Activated CD4-positive, alpha-beta memory T cell treated with anti-CD3 and anti-CD28 coated beads, Interleukin-2, amount 10 ng/mL, durations not matched to agents 7 days and 5 days (primary cell): Measurements from ENCODE around the gene ZNF74. TPM values are rescaled to one million over a fixed set of nuclear protein-coding genes. Genes with fewer than 3 reads are reported as not detected.
A peak's percentile ranks its signal among the peaks of the same experiment; 100 is the strongest.

ENCODE experiments used
- CTCF ChIA-PET: fragments of 350-600 bp; sonication (Branson Sonifier 250); formaldehyde crosslinking; loops from one replicate; lab custom pipeline; 2021; ENCODE audit warnings: antibody characterized with exemption, inconsistent platforms; lab: Charles Lee
- POLR2A ChIA-PET: fragments of 350-600 bp; sonication (Branson Sonifier 250); formaldehyde crosslinking; loops from one replicate; lab custom pipeline; 2021; ENCODE audit warnings: antibody characterized with exemption; lab: Charles Lee
- DNase-seq: peaks from one replicate; pipeline ENCODE4 v3.0.0-alpha.2; 2020
- H3K27ac Mint-ChIP-seq: one replicate; pipeline ENCODE4 v1.8.0; 2021; ENCODE audit warnings: mild to moderate bottlenecking, mixed read lengths
- H3K27me3 Mint-ChIP-seq: one replicate; pipeline ENCODE4 v1.8.0; 2021; ENCODE audit warnings: mixed read lengths
- H3K36me3 Mint-ChIP-seq: one replicate; pipeline ENCODE4 v1.8.0; 2021; ENCODE audit warnings: low read depth, mixed read lengths
- H3K4me1 Mint-ChIP-seq: one replicate; pipeline ENCODE4 v1.8.0; 2021; ENCODE audit warnings: mixed read lengths
- H3K4me3 Mint-ChIP-seq: one replicate; pipeline ENCODE4 v1.8.0; 2021; ENCODE audit warnings: mild to moderate bottlenecking, mixed read lengths
- H3K9me3 Mint-ChIP-seq: one replicate; pipeline ENCODE4 v1.8.0; 2021; ENCODE audit warnings: mixed read lengths
- total RNA-seq, 2 experiments: library from RNA; stranded (reverse); gene quantifications; one replicate each; pipeline ENCODE4 v1.2.3, GENCODE V29; 2021

ZNF74 gene
- total RNA-seq, 2 experiments from 2014 or later = 6.1 to 6.2 TPM

DNA sequence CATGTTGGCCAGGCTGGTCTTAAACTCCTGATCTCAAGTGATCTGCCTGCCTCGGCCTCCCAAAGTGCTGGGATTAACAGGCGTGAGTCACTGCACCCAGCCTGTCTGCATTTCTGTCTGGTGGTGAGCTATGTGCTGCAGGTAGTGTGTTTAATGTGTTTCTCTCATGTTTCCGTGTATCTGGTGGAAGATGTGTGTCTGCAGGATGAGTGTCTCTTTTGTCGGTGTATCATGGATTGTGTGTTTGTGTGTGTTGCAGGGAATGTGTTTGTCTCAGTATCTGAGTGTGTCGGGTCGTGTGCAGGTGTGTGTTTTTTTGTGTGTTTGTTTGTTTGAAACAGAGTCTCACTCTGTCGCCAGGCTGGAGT, 27.5 kb downstream of the ZNF74 start:
- Mint-ChIP-seq H3K4me3 (no peak overlapping the region), H3K36me3 (no peaks in the 10 kb centered on the region), H3K27ac (no peak overlapping the region), H3K4me1 (peaks cover 9% of the 10 kb centered on the region), H3K9me3 (no peaks in the 10 kb centered on the region), H3K27me3 (peaks cover 15% of the 10 kb centered on the region)
- DNase-seq = no peak
- POLR2A ChIA-PET = no interaction called here
- CTCF ChIA-PET = no interaction called here

DNA sequence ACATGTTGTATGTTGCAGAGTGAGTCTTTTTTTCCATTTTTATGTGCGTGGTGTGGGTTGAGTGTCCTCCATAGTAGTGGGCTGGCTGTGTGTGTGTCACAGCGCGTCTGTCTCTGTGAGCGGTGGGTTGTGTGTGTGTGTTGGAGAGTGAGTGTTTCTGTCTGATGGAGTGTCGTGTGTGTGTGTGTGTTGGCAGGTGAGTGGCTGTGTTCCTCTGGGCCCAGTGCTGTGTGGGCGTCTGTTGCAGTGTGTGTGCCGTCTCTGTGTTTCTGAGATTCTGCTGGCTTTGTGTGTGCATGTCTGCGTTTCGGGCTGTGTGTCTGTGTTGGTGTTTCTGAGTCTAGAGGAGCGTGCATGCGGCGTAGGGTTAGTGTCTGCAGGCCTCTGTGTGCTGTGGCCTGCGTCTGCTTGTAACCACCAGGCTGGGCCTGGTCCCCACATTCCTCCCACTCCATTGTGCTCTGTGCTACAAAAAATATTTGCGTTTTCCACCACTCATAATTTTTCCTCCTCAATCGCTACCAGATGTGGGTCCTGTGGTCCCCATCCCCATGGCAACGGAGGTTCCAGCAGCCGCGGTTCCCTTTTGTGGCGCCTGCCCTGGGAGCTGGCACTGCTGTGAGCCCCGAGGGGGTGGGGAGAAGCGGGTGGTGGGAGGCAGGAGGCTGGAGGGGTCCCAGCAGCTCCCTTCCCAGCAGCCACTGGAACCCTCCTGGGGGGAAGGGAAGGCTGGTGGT, 28.5 kb downstream of the ZNF74 start:
- H3K27ac Mint-ChIP-seq = no peak overlapping the region
- DNase-seq = no peak
- H3K4me1 Mint-ChIP-seq = peaks cover 9% of the 10 kb centered on the region
- H3K4me3 Mint-ChIP-seq = no peak overlapping the region
- CTCF ChIA-PET = no interaction called here
- peaks cover 22% of the 10 kb centered on the region for H3K27me3 Mint-ChIP-seq
- no peaks in the 10 kb centered on the region for H3K36me3 Mint-ChIP-seq
- POLR2A ChIA-PET = no interaction called here
- no peaks in the 10 kb centered on the region for H3K9me3 Mint-ChIP-seq

DNA sequence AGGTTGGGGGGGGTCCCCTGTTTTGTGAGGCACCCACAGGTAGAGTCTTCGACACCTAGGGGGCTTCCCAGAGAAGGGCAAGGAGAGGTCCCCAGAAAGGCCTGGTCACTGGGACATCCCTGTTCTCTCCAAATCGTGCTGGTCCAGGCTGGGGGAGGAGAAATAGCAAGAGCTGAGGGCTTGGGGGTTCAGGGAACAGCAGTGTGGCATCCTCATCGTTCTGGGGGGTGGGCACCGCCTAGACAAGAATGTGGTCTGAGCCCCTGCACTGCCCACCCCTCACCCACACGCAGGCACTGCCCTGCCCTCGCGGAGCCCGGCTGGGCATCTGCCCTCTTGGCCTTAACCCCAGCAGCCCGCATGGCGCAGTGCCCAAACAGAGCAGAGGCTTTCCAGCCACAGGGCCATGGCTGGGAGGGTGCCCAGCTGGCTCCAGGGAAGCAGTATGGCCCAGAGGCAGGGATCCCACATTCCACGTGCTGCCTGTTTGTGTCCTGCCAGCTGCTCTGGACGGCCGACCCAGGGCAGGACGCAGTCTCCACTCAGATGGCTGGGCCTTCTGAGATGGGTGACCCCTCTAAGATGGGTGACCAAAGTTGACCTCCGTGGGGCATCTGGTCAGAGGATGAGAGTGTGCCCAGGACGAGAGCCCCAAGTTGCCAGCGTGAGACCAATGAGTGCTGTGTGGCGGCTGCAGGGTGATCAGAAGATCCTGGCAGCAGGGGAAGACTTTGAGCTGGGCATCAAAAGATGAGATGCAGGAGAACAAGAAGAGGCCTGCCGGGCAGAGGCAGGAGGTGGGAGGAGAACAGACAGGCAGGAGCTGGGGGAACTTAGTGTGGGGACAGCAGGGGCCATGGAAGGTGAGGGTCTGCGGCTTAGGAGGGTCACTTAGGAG, 29.3 kb downstream of the ZNF74 start:
- ChIA-PET CTCF (no interaction called here), POLR2A (no interaction called here)
- no peak overlapping the region for H3K4me3 Mint-ChIP-seq
- H3K36me3 Mint-ChIP-seq = no peaks in the 10 kb centered on the region
- peaks cover 8% of the 10 kb centered on the region for H3K4me1 Mint-ChIP-seq
- peaks cover 27% of the 10 kb centered on the region for H3K27me3 Mint-ChIP-seq
- no peak overlapping the region for H3K27ac Mint-ChIP-seq
- DNase-seq = no peak
- H3K9me3 Mint-ChIP-seq = no peaks in the 10 kb centered on the region

DNA sequence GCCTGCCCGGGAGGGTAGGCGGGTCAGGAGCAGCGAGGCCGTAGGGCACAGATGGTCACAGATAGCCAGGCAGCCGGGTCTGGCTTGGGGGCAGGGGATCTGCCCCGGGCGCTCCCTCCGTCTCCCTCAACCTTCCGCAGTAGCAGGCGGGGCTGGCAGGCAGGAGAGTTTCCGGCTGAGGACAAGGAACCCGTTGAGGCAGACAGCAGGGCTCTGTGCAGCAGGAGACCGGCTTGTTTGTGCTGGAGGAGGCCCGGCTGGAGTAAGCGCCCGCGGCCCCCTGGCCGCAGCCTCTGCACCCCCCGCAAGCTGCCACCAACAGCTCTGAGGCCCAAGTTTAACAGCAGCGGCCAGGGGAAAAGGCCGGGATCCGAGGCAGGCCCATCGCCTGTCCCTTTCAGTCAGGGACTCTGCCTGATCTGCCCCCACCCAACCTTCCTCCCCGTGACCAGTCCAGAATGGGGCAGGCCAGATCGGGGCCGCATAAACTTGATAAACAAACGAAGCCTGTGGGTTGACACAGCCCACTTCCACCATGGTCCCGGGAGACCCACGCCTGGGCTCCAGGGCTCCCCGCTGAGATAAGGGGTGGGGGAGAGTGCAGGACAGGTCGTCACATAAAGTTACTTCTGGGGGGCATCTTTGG, 30.1 kb downstream of the ZNF74 start:
- H3K27ac Mint-ChIP-seq = no peak overlapping the region
- CTCF ChIA-PET = no interaction called here
- H3K4me1 Mint-ChIP-seq = peaks cover 8% of the 10 kb centered on the region
- H3K27me3 Mint-ChIP-seq = peaks cover 33% of the 10 kb centered on the region
- no peak for DNase-seq
- H3K4me3 Mint-ChIP-seq = no peak overlapping the region
- POLR2A ChIA-PET = no interaction called here
- no peaks in the 10 kb centered on the region for H3K36me3 Mint-ChIP-seq
- no peaks in the 10 kb centered on the region for H3K9me3 Mint-ChIP-seq

DNA sequence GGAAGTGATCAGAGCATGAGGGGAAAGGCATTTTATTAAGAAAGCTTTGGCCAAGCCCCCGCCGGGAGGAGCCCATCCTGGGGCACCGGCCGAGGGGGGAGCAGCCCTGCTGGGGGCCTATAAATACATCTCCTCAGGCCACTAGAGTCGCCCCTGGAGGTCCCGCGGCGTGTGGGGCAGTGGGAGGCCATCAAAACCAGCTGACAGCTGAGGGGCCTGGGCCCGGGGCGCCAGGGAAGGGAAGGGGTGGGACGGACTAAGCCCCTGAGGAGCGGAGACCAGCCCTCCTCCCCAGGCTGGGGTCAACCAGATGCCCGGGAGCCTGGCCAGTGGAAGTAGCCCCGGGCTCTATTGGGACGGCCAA, 30.6 kb downstream of the ZNF74 start:
- Mint-ChIP-seq H3K27ac (no peak overlapping the region), H3K4me1 (peaks cover 7% of the 10 kb centered on the region), H3K4me3 (no peak overlapping the region), H3K9me3 (no peaks in the 10 kb centered on the region), H3K27me3 (peaks cover 34% of the 10 kb centered on the region), H3K36me3 (no peaks in the 10 kb centered on the region)
- no peak for DNase-seq
- CTCF ChIA-PET = no interaction called here
- POLR2A ChIA-PET = no interaction called here

GRCh38 chr22:20424932-20425565, 31.1 kb downstream of the ZNF74 start:
- Mint-ChIP-seq H3K4me1 (peaks cover 10% of the 10 kb centered on the region), H3K27me3 (peaks cover 37% of the 10 kb centered on the region), H3K27ac (no peak overlapping the region), H3K4me3 (peak overlapping the region; percentile 21), H3K9me3 (no peaks in the 10 kb centered on the region), H3K36me3 (no peaks in the 10 kb centered on the region)
- ChIA-PET CTCF (no interaction called here), POLR2A (no interaction called here)
- no peak for DNase-seq

GRCh38 chr22:20425566-20426258, 31.8 kb downstream of the ZNF74 start:
- Mint-ChIP-seq H3K27me3 (peaks cover 43% of the 10 kb centered on the region), H3K36me3 (no peaks in the 10 kb centered on the region), H3K27ac (no peak overlapping the region), H3K4me1 (peaks cover 16% of the 10 kb centered on the region), H3K4me3 (no peak overlapping the region), H3K9me3 (no peaks in the 10 kb centered on the region)
- DNase-seq = no peak
- CTCF ChIA-PET = no interaction called here
- POLR2A ChIA-PET = no interaction called here

DNA sequence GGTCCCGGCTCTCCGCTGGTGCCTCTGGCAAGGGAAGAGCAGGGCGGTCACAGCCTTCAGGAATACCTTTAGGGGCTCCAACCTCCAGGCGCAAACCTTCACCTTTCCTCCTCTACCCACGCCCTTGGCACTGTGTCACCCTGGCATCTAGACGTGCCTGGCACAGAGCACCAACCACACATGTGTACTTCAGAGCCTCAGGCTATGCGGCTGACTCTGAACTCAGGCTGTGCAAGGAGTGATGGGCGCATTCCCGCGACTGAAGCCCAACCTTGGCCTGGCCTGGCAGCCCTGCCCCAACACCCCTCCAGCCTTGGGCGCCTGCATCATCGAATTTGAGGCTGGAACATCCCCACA, 32.3 kb downstream of the ZNF74 start:
- no peak overlapping the region for H3K4me3 Mint-ChIP-seq
- H3K36me3 Mint-ChIP-seq = no peaks in the 10 kb centered on the region
- H3K4me1 Mint-ChIP-seq = peaks cover 18% of the 10 kb centered on the region
- peaks cover 46% of the 10 kb centered on the region for H3K27me3 Mint-ChIP-seq
- no peak overlapping the region for H3K27ac Mint-ChIP-seq
- H3K9me3 Mint-ChIP-seq = no peaks in the 10 kb centered on the region
- ChIA-PET POLR2A (no interaction called here), CTCF (no interaction called here)
- DNase-seq = no peak

- Mint-ChIP-seq H3K27me3 (peaks cover 53% of the 10 kb centered on the region), H3K36me3 (no peaks in the 10 kb centered on the region), H3K4me1 (peaks cover 21% of the 10 kb centered on the region), H3K4me3 (no peak overlapping the region), H3K27ac (no peak overlapping the region), H3K9me3 (no peaks in the 10 kb centered on the region)
- ChIA-PET CTCF (interaction anchor here (1.6 to 3.3 kb wide), 2 partner anchors 9 to 29 kb away, joined by 8 to 16 read pairs; no protein-coding TSS in a partner anchor), POLR2A (no interaction called here)
- no peak for DNase-seq
These were observed 33.4 kb downstream of the ZNF74 start for GRCh38 chr22:20427104-20427944.

- Mint-ChIP-seq H3K9me3 (no peaks in the 10 kb centered on the region), H3K27me3 (peaks cover 59% of the 10 kb centered on the region), H3K36me3 (no peaks in the 10 kb centered on the region), H3K4me1 (peaks cover 21% of the 10 kb centered on the region), H3K27ac (no peak overlapping the region), H3K4me3 (no peak overlapping the region)
- no peak for DNase-seq
- CTCF ChIA-PET = interaction anchor here (1.6 to 3.3 kb wide), 2 partner anchors 9 to 29 kb away, joined by 8 to 16 read pairs; no protein-coding TSS in a partner anchor
- POLR2A ChIA-PET = interaction anchor here (0.8 to 1.0 kb wide), 2 partner anchors 36 to 80 kb away, joined by 3 read pairs; partner anchors contain the start of gene MED15
These were observed 34.0 kb downstream of the ZNF74 start for GRCh38 chr22:20427945-20428417.

DNA sequence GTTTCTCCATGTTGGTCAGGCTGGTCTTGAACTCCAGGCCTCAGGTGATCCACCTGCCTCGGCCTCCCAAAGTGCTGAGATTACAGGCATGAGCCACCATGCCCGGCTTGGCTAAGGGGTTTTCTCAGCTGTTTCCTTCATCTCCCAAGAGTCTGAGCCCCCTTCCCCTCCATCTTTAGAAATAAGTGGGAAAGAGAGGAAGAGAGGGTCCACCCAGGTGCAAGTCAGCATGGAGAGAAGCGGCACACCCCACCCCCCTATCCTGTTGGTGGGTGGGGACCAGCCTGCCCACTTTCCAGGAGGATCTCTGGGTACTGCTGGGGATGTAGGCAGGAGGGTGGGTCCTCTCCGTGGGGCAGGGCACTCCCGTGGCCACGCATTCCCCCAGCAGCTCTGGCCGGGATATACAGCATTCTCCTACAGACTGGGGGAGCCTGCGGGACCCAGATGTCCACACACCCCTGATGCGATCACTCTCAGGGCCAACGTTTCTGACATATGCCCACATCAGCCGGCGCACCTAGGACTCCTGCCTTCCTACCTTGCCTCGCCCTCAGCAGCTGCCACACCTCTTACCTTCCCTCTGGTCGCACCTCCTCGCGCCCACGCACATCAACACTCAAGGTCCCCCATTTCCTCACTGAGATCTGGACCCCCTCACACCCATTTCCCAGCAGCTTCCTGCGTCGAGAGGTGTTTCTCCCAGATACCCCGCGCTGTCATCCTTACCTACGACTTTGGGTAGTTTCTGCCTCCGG, 34.7 kb downstream of the ZNF74 start:
- H3K36me3 Mint-ChIP-seq = no peaks in the 10 kb centered on the region
- no peak overlapping the region for H3K27ac Mint-ChIP-seq
- H3K4me1 Mint-ChIP-seq = peaks cover 21% of the 10 kb centered on the region
- ChIA-PET POLR2A (interaction anchor here (0.8 to 1.3 kb wide), 4 partner anchors 36 to 80 kb away, joined by 3 to 5 read pairs (median 3); partner anchors contain the start of gene MED15), CTCF (interaction anchor here (1.8 to 3.3 kb wide), 2 partner anchors 10 to 28 kb away, joined by 5 to 16 read pairs; no protein-coding TSS in a partner anchor)
- H3K9me3 Mint-ChIP-seq = no peaks in the 10 kb centered on the region
- no peak for DNase-seq
- peak overlapping the region; percentile 64 for H3K4me3 Mint-ChIP-seq
- peaks cover 58% of the 10 kb centered on the region for H3K27me3 Mint-ChIP-seq
